GM19351 (cell line): ENCODE measurements around the gene MRPL39.

ENCODE experiments used
- ATAC-seq: cut with Tn5 transposase; IDR thresholded peaks from one replicate; pipeline ENCODE4 v1.9.1; 2021; ENCODE audit warnings: mild to moderate bottlenecking, moderate library complexity; ENCODE audit not compliant: unreplicated experiment

Gene MRPL39

GRCh38 chr21:25541042-25541441 is 66.2 kb downstream of the MRPL39 start:
- no peak for ATAC-seq

GRCh38 chr21:25539606-25540005 is 67.7 kb downstream of the MRPL39 start:
- ATAC-seq = no peak

- no peak for ATAC-seq
Observed at GRCh38 chr21:25537174-25537573, 70.1 kb downstream of the MRPL39 start.

DNA sequence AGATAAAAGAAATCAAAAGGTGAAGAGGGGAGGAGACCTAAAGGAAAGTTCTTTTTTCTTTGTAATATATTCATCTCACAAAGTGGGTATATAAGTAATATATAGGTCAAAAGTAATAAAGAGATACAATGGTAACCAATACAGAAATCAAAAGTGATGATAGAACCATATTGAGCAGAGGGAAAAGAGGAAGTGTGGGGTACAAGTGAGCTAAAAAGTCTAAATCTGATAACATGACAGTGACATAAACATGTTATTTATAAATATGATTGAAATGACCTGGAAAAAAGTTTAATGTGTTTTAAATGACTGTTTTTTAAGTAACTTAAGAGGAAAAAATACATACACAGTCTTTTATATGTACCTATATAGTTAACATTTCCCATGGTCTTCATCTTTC is 70.5 kb downstream of the MRPL39 start:
- no peak for ATAC-seq

DNA sequence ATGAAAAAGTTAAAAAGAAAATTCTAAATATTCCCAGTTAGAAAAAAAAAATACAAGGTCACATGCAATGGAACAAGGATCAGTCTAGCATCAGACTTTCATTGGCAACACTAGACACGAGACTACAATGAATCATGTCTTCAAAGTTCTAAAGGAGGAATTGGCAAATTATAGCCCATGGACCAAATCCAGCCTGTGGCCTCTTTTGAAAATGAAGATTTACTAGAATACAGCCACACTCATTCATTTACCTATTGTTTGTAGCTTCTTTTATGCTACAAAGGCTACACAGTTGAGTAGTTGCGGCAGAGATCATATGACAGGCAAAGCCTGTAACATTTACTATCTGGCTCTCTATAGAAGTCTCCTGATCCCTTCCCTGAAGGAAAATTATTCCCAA is 71.4 kb downstream of the MRPL39 start:
- no peak for ATAC-seq
